Gastroesophageal sphincter (tissue), 3 donors: Measurements from ENCODE around the gene SERPINH1.

Experiments used
- POLR2A ChIP-seq, 2 donors: fragments of 450-650 bp; IDR thresholded peaks; one replicate each; pipeline ENCODE4 v1.6.1; 2017; ENCODE audit warnings: antibody characterized with exemption in 2 of 2, mild to moderate bottlenecking in 2 of 2, moderate library complexity in 1 of 2
- TF ChIP-seq, protein P1 (sequence below), 4 experiments: fragments of 200-600 bp in 2 of 4; fragments of 450-650 bp in 2 of 4; sonication (generic) in 1 of 4; IDR thresholded peaks; one replicate each; pipeline ENCODE4 v1.5.1; 2017 to 2019; ENCODE audit warnings: antibody characterized with exemption in 4 of 4, mild to moderate bottlenecking in 2 of 4, moderate library complexity in 2 of 4

DNA sequence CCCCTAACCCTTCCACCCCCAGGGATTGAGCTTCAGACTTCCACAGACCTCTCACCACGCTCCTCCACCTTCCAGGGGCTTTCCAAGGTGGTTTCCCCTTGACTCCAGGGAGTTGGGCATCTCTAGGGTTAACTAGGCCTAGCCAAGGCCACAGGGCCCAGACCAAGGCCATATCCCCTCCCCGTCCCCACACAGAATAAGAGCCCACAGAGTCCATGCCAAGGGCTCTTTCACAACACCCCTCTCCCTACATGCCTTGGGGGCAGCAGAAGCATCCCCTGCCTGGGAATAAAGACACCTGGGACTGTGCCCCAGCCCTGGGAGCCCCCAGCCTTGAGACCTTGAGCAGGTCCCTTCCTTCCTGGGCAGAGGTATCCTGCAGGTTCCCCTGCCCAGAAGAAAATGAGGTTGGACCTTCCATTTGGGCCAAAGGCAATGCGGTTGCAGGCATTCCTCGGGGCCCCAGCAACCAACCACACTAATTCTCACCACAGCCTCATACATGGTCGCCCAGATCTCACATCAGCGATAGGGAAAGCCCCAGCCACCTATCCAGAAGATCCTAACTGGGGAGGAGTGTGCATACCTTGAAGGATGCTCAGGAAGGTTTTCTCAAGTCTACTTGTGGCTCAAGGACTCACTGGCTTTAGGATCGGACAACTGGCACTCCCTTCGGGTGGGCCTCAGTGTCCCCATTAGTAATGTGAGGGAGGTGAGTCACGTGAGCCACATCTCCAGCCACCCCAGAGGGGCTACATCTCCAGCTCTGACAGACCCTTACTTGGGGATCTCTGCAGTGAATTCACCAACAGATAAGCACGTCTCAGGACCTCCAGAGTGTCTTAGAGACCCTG lies 38.0 kb upstream of the SERPINH1 start:
- TF ChIP-seq, protein P1, sequence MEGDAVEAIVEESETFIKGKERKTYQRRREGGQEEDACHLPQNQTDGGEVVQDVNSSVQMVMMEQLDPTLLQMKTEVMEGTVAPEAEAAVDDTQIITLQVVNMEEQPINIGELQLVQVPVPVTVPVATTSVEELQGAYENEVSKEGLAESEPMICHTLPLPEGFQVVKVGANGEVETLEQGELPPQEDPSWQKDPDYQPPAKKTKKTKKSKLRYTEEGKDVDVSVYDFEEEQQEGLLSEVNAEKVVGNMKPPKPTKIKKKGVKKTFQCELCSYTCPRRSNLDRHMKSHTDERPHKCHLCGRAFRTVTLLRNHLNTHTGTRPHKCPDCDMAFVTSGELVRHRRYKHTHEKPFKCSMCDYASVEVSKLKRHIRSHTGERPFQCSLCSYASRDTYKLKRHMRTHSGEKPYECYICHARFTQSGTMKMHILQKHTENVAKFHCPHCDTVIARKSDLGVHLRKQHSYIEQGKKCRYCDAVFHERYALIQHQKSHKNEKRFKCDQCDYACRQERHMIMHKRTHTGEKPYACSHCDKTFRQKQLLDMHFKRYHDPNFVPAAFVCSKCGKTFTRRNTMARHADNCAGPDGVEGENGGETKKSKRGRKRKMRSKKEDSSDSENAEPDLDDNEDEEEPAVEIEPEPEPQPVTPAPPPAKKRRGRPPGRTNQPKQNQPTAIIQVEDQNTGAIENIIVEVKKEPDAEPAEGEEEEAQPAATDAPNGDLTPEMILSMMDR (IDR thresholded peaks at IDR 0.05) = no peak
- no peak for TF ChIP-seq POLR2A (IDR thresholded peaks at IDR 0.05)
